ENCODE results near the gene NDUFV1.
"Not testable (repeated sequence)": the region's sequence is repeated elsewhere in the genome, so short reads cannot be mapped to it uniquely, and the experiment has no call there.

NDUFV1 gene

DNA sequence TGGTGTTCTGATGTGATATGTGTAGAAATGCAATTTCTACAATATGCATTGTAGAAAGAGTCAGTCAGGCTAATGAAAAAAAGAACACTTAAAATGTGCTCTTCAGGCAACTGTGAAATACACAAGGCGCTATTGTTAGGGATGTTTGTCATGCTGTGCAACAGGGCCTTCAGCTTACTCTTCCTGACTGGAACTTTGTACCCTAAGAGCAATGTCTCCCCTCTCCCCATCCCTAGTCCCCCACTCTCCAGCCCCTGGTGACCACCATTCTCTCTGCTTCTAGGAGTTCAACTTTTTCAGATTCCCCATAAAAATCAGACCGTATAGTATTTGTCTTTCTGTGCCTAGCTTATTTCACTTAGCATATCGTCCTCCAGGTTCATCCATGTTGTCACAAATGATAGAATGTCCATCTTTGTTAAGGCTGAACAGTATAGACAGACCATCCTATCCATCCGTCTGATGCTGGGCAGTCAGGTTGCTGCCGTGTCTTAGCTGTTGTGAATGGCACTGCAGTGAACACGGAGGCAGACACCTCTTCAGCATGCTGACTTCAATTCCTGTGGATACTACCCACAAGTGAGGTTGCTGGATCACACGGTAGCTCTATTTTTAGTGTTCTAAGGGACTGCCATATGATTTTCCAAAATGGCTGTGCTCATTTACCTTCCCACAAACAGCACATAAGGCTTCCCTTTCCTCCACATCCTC, 10.7 kb downstream of the NDUFV1 start:
- Histone ChIP-seq H3K9ac (ENCODE audit: low read depth, low read length) (no peak overlapping the region), H3K79me2 (ENCODE audit: insufficient read depth, low read length) (peaks cover 19% of the 10 kb centered on the region), H4K20me1 (ENCODE audit: insufficient read depth, low read length) (no peaks in the 10 kb centered on the region), H3K4me2 (ENCODE audit: insufficient read depth, low read length) (no peak overlapping the region), H3K4me3 (ENCODE audit: low read depth in 1 of 2, low read length in 2 of 2) (no peak overlapping the region), H3K4me1 (ENCODE audit: insufficient read depth, low read length) (peaks cover 58% of the 10 kb centered on the region), H3K9me3 (ENCODE audit: insufficient read depth, low read length, severe bottlenecking) (no peaks in the 10 kb centered on the region), H3K27me3 (ENCODE audit: insufficient read depth, low read length, poor library complexity) (no peaks in the 10 kb centered on the region), H3K36me3 (ENCODE audit: insufficient read depth, low read length) (peaks cover 14% of the 10 kb centered on the region), H2AFZ (ENCODE audit: low read depth, low read length) (no peak overlapping the region), H3K27ac (ENCODE audit: low read length) (peak overlapping the region; percentile 38; the same call in 1 of the 2 replicates)
- ATAC-seq (ENCODE audit: insufficient read depth, low read depth) (no peak), DNase-seq (no peak)
- no peak for TF ChIP-seq EZH2 (IDR thresholded peaks at IDR 0.05; ENCODE audit: borderline replicate concordance, low read depth, low read length, severe bottlenecking)
- TF ChIP-seq, protein P1, sequence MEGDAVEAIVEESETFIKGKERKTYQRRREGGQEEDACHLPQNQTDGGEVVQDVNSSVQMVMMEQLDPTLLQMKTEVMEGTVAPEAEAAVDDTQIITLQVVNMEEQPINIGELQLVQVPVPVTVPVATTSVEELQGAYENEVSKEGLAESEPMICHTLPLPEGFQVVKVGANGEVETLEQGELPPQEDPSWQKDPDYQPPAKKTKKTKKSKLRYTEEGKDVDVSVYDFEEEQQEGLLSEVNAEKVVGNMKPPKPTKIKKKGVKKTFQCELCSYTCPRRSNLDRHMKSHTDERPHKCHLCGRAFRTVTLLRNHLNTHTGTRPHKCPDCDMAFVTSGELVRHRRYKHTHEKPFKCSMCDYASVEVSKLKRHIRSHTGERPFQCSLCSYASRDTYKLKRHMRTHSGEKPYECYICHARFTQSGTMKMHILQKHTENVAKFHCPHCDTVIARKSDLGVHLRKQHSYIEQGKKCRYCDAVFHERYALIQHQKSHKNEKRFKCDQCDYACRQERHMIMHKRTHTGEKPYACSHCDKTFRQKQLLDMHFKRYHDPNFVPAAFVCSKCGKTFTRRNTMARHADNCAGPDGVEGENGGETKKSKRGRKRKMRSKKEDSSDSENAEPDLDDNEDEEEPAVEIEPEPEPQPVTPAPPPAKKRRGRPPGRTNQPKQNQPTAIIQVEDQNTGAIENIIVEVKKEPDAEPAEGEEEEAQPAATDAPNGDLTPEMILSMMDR (IDR thresholded peaks at IDR 0.05; ENCODE audit: borderline replicate concordance, extremely low read depth, low read length, poor library complexity, severe bottlenecking): no peak

- H3K36me3 ChIP-seq (ENCODE audit: insufficient read depth, low read length); ATAC-seq (ENCODE audit: insufficient read depth, low read depth); H3K9ac ChIP-seq (ENCODE audit: low read depth, low read length); H3K27me3 ChIP-seq (ENCODE audit: insufficient read depth, low read length, poor library complexity); H3K9me3 ChIP-seq (ENCODE audit: insufficient read depth, low read length, severe bottlenecking); H2AFZ ChIP-seq (ENCODE audit: low read depth, low read length); DNase-seq; H4K20me1 ChIP-seq (ENCODE audit: insufficient read depth, low read length): not testable (repeated sequence)
- Histone ChIP-seq H3K27ac (ENCODE audit: low read length) (peak overlapping the region; percentile 65), H3K4me3 (ENCODE audit: low read depth in 1 of 2, low read length in 2 of 2) (peak overlapping the region in 1 of 2 experiments; percentile 58; a peak in 1 of 4 replicates), H3K4me2 (ENCODE audit: insufficient read depth, low read length) (peak overlapping the region; percentile 55; the same call in 1 of the 2 replicates), H3K79me2 (ENCODE audit: insufficient read depth, low read length) (peaks cover 19% of the 10 kb centered on the region), H3K4me1 (ENCODE audit: insufficient read depth, low read length) (peaks cover 51% of the 10 kb centered on the region)
These were observed 12.3 kb downstream of the NDUFV1 start for GRCh38 chr11:67618901-67619659.

DNA sequence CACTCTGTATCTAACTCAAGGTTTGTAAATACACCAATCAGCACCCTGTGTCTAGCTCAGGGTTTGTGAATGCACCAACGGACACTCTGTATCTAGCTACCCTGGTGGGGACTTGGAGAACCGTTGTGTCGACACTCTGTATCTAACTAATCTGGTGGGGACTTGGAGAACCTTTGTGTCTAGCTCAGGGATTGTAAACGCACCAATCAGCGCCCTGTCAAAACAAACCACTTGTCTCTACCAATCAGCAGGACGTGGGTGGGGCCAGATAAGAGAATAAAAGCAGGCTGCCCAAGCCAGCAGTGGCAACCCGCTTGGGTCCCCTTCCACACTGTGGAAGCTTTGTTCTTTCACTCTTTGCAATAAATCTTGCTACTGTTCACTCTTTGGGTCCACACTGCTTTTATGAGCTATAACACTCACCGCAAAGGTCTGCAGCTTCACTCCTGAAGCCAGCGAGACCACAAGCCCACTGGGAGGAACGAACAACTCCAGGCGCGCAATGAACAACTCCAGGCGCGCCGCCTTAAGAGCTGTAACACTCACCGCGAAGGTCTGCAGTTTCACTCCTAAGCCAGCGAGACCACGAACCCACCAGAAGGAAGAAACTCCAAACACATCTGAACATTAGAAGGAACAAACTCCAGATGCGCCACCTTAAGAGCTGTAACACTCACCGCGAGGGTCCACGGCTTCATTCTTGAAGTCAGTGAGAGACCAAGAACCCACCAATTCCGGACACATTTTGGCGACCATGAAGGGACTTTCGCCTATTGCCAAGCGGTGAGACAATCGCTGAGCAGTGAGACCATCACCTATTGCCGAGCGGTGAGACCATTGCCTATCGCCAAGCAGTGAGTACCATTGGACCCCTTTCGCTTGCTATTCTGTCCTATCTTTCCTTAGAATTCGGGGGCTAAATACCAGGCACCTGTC, 13.2 kb downstream of the NDUFV1 start:
- DNase-seq (peak; percentile 83), ATAC-seq (ENCODE audit: insufficient read depth, low read depth) (peak; percentile 69)
- Histone ChIP-seq H3K79me2 (ENCODE audit: insufficient read depth, low read length) (peaks cover 19% of the 10 kb centered on the region), H3K4me3 (ENCODE audit: low read depth in 1 of 2, low read length in 2 of 2) (peak overlapping the region; percentile 17 to 58; a peak in 3 of 4 replicates), H3K27ac (ENCODE audit: low read length) (peak overlapping the region; percentile 81), H2AFZ (ENCODE audit: low read depth, low read length) (peak overlapping the region; percentile 64), H3K9ac (ENCODE audit: low read depth, low read length) (peak overlapping the region; percentile 61), H3K4me2 (ENCODE audit: insufficient read depth, low read length) (peak overlapping the region; percentile 55), H3K4me1 (ENCODE audit: insufficient read depth, low read length) (peaks cover 46% of the 10 kb centered on the region)
- not testable (repeated sequence) for H3K36me3 ChIP-seq (ENCODE audit: insufficient read depth, low read length); H3K9me3 ChIP-seq (ENCODE audit: insufficient read depth, low read length, severe bottlenecking); H4K20me1 ChIP-seq (ENCODE audit: insufficient read depth, low read length); H3K27me3 ChIP-seq (ENCODE audit: insufficient read depth, low read length, poor library complexity)

DNA sequence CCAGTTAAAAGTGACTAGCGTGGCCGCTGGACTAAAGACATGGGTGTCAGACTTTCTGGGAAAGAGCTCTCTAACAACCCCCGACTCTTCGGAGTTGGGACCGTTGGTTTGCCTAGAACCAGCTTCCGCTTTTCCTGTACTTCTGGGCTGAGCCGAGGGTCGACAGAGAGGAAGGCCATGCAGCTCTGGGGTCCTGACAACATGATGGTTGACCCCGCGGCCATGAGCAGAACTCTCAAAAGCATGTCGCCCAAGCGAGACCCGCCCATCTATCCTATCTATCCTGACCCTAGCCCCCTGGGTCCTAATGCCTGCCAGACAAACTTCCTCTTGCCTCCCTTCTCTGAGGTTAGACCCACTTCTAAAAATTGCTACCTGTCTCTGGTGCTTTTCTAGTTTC, 13.9 kb downstream of the NDUFV1 start:
- ATAC-seq (ENCODE audit: insufficient read depth, low read depth) (0 out of 3 replicates have a peak, but pooled peaks have one; percentile 35), DNase-seq (peak; percentile 71)
- Histone ChIP-seq H3K9ac (ENCODE audit: low read depth, low read length) (peak overlapping the region; percentile 61), H3K79me2 (ENCODE audit: insufficient read depth, low read length) (peaks cover 19% of the 10 kb centered on the region), H2AFZ (ENCODE audit: low read depth, low read length) (peak overlapping the region; percentile 64), H3K27ac (ENCODE audit: low read length) (peak overlapping the region; percentile 81), H3K4me1 (ENCODE audit: insufficient read depth, low read length) (peaks cover 46% of the 10 kb centered on the region), H3K4me3 (ENCODE audit: low read depth in 1 of 2, low read length in 2 of 2) (peak overlapping the region; percentile 17 to 58; a peak in 3 of 4 replicates), H3K4me2 (ENCODE audit: insufficient read depth, low read length) (peak overlapping the region; percentile 55)
- H4K20me1 ChIP-seq (ENCODE audit: insufficient read depth, low read length); H3K36me3 ChIP-seq (ENCODE audit: insufficient read depth, low read length); H3K27me3 ChIP-seq (ENCODE audit: insufficient read depth, low read length, poor library complexity); H3K9me3 ChIP-seq (ENCODE audit: insufficient read depth, low read length, severe bottlenecking): not testable (repeated sequence)

DNA sequence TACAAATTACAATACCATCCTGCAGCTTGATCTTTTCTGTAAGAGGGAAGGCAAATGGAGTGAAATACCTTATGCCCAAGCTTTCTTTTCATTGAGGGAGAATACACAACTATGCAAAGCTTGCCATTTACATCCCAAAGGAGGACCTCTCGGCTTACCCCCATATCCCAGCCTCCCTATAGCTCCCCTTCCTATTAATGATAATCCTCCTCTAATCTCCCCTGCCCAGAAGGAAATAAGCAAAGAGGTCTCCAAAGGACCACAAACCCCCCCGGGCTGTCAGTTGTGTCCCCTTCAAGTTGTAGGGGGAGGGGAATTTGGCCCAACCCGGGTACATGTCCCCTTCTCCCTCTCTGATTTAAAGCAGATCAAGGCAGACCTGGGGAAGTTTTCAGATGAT, 15.2 kb downstream of the NDUFV1 start:
- H3K4me1 ChIP-seq (ENCODE audit: insufficient read depth, low read length): peaks cover 53% of the 10 kb centered on the region
- peak overlapping the region; percentile 55 for H3K4me2 ChIP-seq (ENCODE audit: insufficient read depth, low read length)
- H3K79me2 ChIP-seq (ENCODE audit: insufficient read depth, low read length): peaks cover 19% of the 10 kb centered on the region
- not testable (repeated sequence) for H3K36me3 ChIP-seq (ENCODE audit: insufficient read depth, low read length); H3K27me3 ChIP-seq (ENCODE audit: insufficient read depth, low read length, poor library complexity); H3K27ac ChIP-seq (ENCODE audit: low read length); H3K9me3 ChIP-seq (ENCODE audit: insufficient read depth, low read length, severe bottlenecking); ATAC-seq (ENCODE audit: insufficient read depth, low read depth); DNase-seq; H4K20me1 ChIP-seq (ENCODE audit: insufficient read depth, low read length); H2AFZ ChIP-seq (ENCODE audit: low read depth, low read length)
- H3K4me3 ChIP-seq (ENCODE audit: low read depth in 1 of 2, low read length in 2 of 2): peak overlapping the region in 1 of 2 experiments; percentile 58; a peak in 2 of 4 replicates
- 0 out of 2 replicates have a peak overlapping the region, but pooled peaks have one; percentile 61 for H3K9ac ChIP-seq (ENCODE audit: low read depth, low read length)

DNA sequence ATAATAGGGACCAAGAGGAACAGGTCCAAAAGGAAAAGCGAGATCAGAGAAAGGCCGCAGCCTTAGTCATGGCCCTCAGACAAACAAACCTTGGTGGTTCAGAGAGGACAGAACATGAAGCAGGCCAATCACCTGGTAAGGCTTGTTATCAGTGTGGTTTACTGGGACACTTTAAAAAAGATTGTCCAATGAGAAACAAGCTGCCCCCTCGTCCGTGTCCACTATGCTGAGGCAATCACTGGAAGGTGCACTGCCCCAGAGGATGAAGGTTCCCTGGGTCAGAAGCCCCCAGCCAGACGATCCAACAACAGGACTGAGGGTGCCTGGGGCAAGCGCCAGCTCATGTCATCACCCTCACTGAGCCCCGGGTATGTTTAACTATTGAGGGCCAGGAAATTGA, 16.2 kb downstream of the NDUFV1 start:
- ATAC-seq (ENCODE audit: insufficient read depth, low read depth); H3K27me3 ChIP-seq (ENCODE audit: insufficient read depth, low read length, poor library complexity); DNase-seq; H4K20me1 ChIP-seq (ENCODE audit: insufficient read depth, low read length); H3K27ac ChIP-seq (ENCODE audit: low read length); H3K4me2 ChIP-seq (ENCODE audit: insufficient read depth, low read length); H3K4me3 ChIP-seq (ENCODE audit: low read depth in 1 of 2, low read length in 2 of 2); H3K9me3 ChIP-seq (ENCODE audit: insufficient read depth, low read length, severe bottlenecking); H2AFZ ChIP-seq (ENCODE audit: low read depth, low read length); H3K9ac ChIP-seq (ENCODE audit: low read depth, low read length): not testable (repeated sequence)
- H3K4me1 ChIP-seq (ENCODE audit: insufficient read depth, low read length): peaks cover 57% of the 10 kb centered on the region
- H3K36me3 ChIP-seq (ENCODE audit: insufficient read depth, low read length): peaks cover 16% of the 10 kb centered on the region
- H3K79me2 ChIP-seq (ENCODE audit: insufficient read depth, low read length): peaks cover 21% of the 10 kb centered on the region

Measured in DND-41 (cell line).